ENCODE measurements around the gene PTF1A. TPM values are rescaled to one million over a fixed set of nuclear protein-coding genes. Genes with fewer than 3 reads are reported as not detected.

Gene PTF1A
- polyA plus RNA-seq, 2 of the 4 experiments (the other 2 are of a cell fraction): not detected

DNA sequence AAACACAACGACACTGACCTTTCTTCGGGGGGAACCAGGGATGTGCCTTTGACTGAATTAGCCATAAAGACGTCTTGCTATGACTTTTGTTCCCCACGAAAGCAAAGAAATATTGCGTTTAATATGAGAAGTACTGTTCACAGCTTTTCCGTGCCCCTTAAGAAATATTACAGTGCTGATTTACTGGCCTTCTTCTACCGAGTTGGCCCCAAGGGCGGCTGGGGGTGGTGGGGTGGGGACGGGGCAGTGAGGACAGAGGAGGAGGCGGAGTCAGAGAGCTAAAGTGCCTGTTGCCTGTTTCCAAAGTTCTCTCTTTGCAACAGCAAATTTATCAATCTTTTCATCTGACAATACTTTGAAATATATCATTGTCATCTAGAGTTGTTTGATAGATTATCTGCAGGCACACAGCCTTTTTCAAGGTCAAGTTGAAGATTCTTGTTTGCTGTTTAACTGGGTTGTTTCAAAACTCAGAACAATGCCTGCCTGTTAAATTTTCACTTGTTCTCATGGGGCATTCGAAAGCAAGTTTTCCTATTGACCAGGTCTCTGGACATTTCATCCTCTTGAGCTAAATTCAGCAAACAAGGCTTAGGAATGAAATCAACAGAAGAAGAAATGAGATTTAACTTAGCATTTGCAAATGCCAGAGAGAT, 9.0 kb downstream of the PTF1A start:
- DNase-seq (ENCODE audit: low read depth in 1 of 2, low spot score in 1 of 2): no peak
- ATAC-seq: no peak
- CTCF ChIA-PET: no interaction called here
- Histone ChIP-seq H3K4me2 (no peak overlapping the region), H3K27ac (no peak overlapping the region), H3K9me3 (no peaks in the 10 kb centered on the region), H3K4me3 (no peak overlapping the region), H3K4me1 (no peaks in the 10 kb centered on the region)
- TF ChIP-seq HEYL (CRISPR knock-in tag; IDR thresholded peaks at IDR 0.05) (no peak), RAD21 (conservative IDR thresholded peaks at IDR 0.05 in 1 of 2, IDR thresholded peaks at IDR 0.05 in 1 of 2) (no peak)
- no peak for FAIRE-seq
- POLR2A ChIA-PET: no interaction called here
- 6% methylated on average over 11 of the region's 11 CpGs for WGBS (ENCODE audit: missing lambda C conversion rate)

DNA sequence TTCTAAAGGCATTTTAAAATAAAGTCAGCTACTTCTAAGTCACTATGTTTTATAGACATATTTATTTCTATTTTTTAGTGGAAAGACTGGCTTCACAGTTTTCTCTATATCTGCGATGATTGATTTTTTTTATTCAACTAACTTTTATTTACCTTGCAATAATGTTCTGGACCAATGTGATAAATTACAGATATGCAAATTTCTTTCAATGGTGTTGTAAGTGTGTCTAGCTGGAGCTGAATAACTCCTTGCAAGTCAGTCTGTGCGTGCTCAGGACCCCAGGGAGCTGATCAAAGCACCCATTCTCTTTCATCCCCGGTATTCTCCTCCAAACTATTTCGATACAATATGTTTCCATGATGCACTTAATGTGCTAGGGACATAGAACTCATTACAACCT, 9.7 kb downstream of the PTF1A start:
- no peaks in the 10 kb centered on the region for H3K9me3 ChIP-seq
- DNase-seq (ENCODE audit: low read depth in 1 of 2, low spot score in 1 of 2): no peak
- no peak for FAIRE-seq
- no peak overlapping the region for H3K4me2 ChIP-seq
- H3K4me1 ChIP-seq: no peaks in the 10 kb centered on the region
- H3K27ac ChIP-seq: no peak overlapping the region
- TF ChIP-seq NPAS2 (CRISPR knock-in tag; IDR thresholded peaks at IDR 0.05; ENCODE audit: borderline replicate concordance) (no peak), JUNB (IDR thresholded peaks at IDR 0.05) (no peak), HES2 (IDR thresholded peaks at IDR 0.05) (no peak), MAX (IDR thresholded peaks at IDR 0.05) (no peak), USF2 (IDR thresholded peaks at IDR 0.05) (no peak), EHF (CRISPR knock-in tag; IDR thresholded peaks at IDR 0.05) (no peak), POLR2A (IDR thresholded peaks at IDR 0.05; ENCODE audit: low read length) (no peak), RAD21 (conservative IDR thresholded peaks at IDR 0.05 in 1 of 2, IDR thresholded peaks at IDR 0.05 in 1 of 2) (no peak), MAZ (IDR thresholded peaks at IDR 0.05; ENCODE audit: borderline replicate concordance, low read depth, low read length) (no peak), POLR2AphosphoS2 (conservative IDR thresholded peaks at IDR 0.05; ENCODE audit: low read length) (no peak), HOXB5 (CRISPR knock-in tag; IDR thresholded peaks at IDR 0.05) (no peak), RCOR1 (IDR thresholded peaks at IDR 0.05; ENCODE audit: low read depth, low read length) (no peak), FOSL2 (IDR thresholded peaks at IDR 0.05) (no peak), FOSL2 (CRISPR knock-in tag; IDR thresholded peaks at IDR 0.05) (no peak), MAFK (IDR thresholded peaks at IDR 0.05; ENCODE audit: partially characterized antibody) (no peak)
- TF ChIP-seq, protein P1, sequence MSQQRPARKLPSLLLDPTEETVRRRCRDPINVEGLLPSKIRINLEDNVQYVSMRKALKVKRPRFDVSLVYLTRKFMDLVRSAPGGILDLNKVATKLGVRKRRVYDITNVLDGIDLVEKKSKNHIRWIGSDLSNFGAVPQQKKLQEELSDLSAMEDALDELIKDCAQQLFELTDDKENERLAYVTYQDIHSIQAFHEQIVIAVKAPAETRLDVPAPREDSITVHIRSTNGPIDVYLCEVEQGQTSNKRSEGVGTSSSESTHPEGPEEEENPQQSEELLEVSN (IDR thresholded peaks at IDR 0.05; ENCODE audit: borderline replicate concordance, low read depth): no peak
- TF ChIP-seq, protein P2, sequence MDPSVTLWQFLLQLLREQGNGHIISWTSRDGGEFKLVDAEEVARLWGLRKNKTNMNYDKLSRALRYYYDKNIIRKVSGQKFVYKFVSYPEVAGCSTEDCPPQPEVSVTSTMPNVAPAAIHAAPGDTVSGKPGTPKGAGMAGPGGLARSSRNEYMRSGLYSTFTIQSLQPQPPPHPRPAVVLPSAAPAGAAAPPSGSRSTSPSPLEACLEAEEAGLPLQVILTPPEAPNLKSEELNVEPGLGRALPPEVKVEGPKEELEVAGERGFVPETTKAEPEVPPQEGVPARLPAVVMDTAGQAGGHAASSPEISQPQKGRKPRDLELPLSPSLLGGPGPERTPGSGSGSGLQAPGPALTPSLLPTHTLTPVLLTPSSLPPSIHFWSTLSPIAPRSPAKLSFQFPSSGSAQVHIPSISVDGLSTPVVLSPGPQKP (IDR thresholded peaks at IDR 0.05; ENCODE audit: low read depth, low read length): no peak
- CTCF ChIA-PET: interaction anchor here (0.7 kb wide), 1 partner anchor 1350 kb away, joined by 3 read pairs; no protein-coding TSS in a partner anchor
- no peak for ATAC-seq
- POLR2A ChIA-PET: interaction anchor here (0.7 kb wide), 1 partner anchor 182 kb away, joined by 4 read pairs; no protein-coding TSS in a partner anchor
- H3K4me3 ChIP-seq: no peak overlapping the region
- 4% methylated on average over 4 of the region's 4 CpGs for WGBS (ENCODE audit: missing lambda C conversion rate)

GRCh38 chr10:23202779-23203178, 10.7 kb downstream of the PTF1A start:
- FAIRE-seq: no peak
- ChIA-PET CTCF (no interaction called here), POLR2A (no interaction called here)
- WGBS (ENCODE audit: missing lambda C conversion rate): 13% methylated on average over 3 of the region's 3 CpGs
- TF ChIP-seq CEBPB (IDR thresholded peaks at IDR 0.05): no peak
- no peak for TF ChIP-seq CBX2 (IDR thresholded peaks at IDR 0.05; ENCODE audit: borderline replicate concordance, low read depth)
- TF ChIP-seq TP53 (CRISPR knock-in tag; IDR thresholded peaks at IDR 0.05): no peak
- no peak overlapping the region for H3K27ac ChIP-seq
- DNase-seq (ENCODE audit: low read depth in 1 of 2, low spot score in 1 of 2): no peak
- no peak overlapping the region for H3K4me2 ChIP-seq
- ATAC-seq: no peak
- H3K4me3 ChIP-seq: no peak overlapping the region
- no peaks in the 10 kb centered on the region for H3K4me1 ChIP-seq
- no peaks in the 10 kb centered on the region for H3K9me3 ChIP-seq

Data from A549 (cell line).